Left ventricle myocardium inferior (tissue), 1 donor: ENCODE data around the gene EIF2B5. TPM values are rescaled to one million over a fixed set of nuclear protein-coding genes. Genes with fewer than 3 reads are reported as not detected.

Experiments used
- DNase-seq: peaks from one replicate; pipeline ENCODE4 v3.0.0-alpha.2; 2020
- H3K27ac ChIP-seq: fragments of 200-600 bp; replicated peaks from 2 replicates; pipeline ENCODE4 v1.8.0; 2021
- H3K27me3 ChIP-seq: fragments of 200-600 bp; 2 replicates; pipeline ENCODE4 v1.8.0; 2021; ENCODE audit warnings: low read depth
- H3K36me3 ChIP-seq: fragments of 200-600 bp; 2 replicates; pipeline ENCODE4 v1.8.0; 2021
- H3K4me1 ChIP-seq: fragments of 200-600 bp; 2 replicates; pipeline ENCODE4 v1.8.0; 2021
- H3K4me3 ChIP-seq: fragments of 200-600 bp; 2 replicates; pipeline ENCODE4 v1.8.0; 2021; ENCODE audit warnings: mild to moderate bottlenecking, moderate library complexity
- H3K9me3 ChIP-seq: fragments of 200-600 bp; replicated peaks from 2 replicates; pipeline ENCODE4 v1.8.0; 2021
- intact Hi-C: fragments of 100-400 bp; cut with micrococcal nuclease; formaldehyde crosslinking; loops from one replicate; pipeline ENCODE4 v1.11.0; 2022
- total RNA-seq: library from RNA; stranded (reverse); fragmentation: NEBNext Ultra II Directional; extraction: Animal tissue kit (Norgen Biotek cat#: 25700); gene quantifications from one replicate; pipeline ENCODE4 v1.2.1, GENCODE V29; 2021
- TF ChIP-seq, protein P1 (sequence below): fragments of 200-600 bp; IDR thresholded peaks from 2 replicates; pipeline ENCODE4 v1.8.0; 2021; ENCODE audit warnings: antibody characterized with exemption, mild to moderate bottlenecking, borderline replicate concordance
- donor health status: DM: no; HTN: yes; CAD: no; lungs with severe emphysema.

The EIF2B5 gene
- total RNA-seq, 1 donor from 2014 or later: 32.1 TPM

DNA sequence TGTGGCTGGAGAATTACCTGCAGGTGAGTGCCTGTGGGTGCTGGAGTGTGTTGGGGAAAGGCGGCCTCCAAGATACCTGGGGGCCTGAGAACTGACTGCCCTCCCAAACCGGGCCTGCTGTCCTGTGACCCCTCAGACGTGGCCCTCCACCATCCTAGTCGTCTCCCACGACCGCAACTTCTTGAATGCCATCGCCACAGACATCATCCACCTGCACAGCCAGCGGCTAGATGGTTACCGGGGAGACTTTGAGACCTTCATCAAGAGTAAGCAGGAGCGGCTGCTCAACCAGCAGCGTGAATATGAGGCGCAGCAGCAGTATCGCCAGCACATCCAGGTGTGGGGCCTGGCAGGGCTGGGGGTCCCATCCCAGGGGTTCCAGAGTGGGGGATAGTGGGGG is 54.3 kb downstream of the EIF2B5 start:
- Histone ChIP-seq H3K4me1 (peaks cover 39% of the 10 kb centered on the region), H3K36me3 (peaks cover 73% of the 10 kb centered on the region), H3K27me3 (no peaks in the 10 kb centered on the region), H3K9me3 (no peaks in the 10 kb centered on the region), H3K4me3 (no peak overlapping the region), H3K27ac (no peak overlapping the region)
- TF ChIP-seq, protein P1, sequence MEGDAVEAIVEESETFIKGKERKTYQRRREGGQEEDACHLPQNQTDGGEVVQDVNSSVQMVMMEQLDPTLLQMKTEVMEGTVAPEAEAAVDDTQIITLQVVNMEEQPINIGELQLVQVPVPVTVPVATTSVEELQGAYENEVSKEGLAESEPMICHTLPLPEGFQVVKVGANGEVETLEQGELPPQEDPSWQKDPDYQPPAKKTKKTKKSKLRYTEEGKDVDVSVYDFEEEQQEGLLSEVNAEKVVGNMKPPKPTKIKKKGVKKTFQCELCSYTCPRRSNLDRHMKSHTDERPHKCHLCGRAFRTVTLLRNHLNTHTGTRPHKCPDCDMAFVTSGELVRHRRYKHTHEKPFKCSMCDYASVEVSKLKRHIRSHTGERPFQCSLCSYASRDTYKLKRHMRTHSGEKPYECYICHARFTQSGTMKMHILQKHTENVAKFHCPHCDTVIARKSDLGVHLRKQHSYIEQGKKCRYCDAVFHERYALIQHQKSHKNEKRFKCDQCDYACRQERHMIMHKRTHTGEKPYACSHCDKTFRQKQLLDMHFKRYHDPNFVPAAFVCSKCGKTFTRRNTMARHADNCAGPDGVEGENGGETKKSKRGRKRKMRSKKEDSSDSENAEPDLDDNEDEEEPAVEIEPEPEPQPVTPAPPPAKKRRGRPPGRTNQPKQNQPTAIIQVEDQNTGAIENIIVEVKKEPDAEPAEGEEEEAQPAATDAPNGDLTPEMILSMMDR: no peak
- intact Hi-C loops: loop anchor here (10.0 kb wide), 1 partner anchor 55 kb away; the partner anchor contains the start of genes ALG3 and EEF1AKMT4
- DNase-seq: no peak

DNA sequence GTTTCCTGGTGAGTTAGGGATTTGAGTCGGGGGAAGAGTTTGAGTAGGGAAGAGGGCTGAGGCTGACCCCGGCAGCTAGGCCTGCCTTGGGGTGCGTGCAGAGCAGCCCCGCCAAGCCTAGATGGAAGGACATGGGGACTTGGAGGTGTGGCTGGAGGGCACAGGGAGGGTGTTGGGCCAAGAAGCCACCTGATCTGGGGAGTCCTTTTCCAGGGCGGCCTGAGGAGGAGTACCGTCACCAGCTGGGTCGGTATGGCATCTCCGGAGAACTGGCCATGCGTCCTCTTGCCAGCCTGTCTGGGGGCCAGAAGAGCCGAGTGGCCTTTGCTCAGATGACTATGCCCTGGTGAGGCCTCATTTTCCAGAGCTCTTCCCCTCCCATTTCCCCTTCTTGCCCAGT is 57.7 kb downstream of the EIF2B5 start:
- DNase-seq: no peak
- intact Hi-C loops: no loop called here
- Histone ChIP-seq H3K9me3 (no peaks in the 10 kb centered on the region), H3K27ac (no peak overlapping the region), H3K27me3 (no peaks in the 10 kb centered on the region), H3K4me3 (no peak overlapping the region), H3K36me3 (peaks cover 76% of the 10 kb centered on the region), H3K4me1 (peaks cover 11% of the 10 kb centered on the region)
- TF ChIP-seq, protein P1: no peak

DNA sequence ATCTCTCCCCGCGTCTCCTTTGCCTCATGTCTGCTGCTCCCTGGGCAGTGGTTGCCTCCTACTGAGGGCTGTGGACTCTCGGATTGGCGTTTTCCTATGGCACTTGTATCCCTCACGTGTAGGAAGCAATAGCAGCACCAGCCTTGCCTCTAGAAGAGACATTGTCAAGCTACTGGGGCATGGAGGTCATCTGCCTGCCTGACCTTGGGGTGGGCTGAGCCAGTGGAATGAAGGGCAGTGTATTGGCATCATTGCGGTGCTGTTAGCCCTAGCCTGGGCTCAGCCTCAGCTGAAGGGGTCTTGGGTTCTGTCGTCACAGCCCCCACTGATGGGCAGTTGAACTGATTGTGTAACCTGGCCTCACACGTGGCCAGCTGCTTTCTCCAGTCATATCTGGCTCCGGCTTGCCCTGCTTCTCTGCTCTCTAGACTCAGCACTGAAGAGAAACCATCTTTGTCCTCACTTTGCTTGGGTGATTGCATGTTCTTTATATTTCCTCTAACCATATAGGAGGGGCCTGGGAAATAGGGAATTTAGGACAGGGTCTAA is 58.9 kb downstream of the EIF2B5 start:
- no peaks in the 10 kb centered on the region for H3K9me3 ChIP-seq
- TF ChIP-seq, protein P1: no peak
- H3K27ac ChIP-seq: no peak overlapping the region
- H3K4me3 ChIP-seq: no peak overlapping the region
- intact Hi-C loops: no loop called here
- no peaks in the 10 kb centered on the region for H3K27me3 ChIP-seq
- peaks cover 65% of the 10 kb centered on the region for H3K36me3 ChIP-seq
- no peaks in the 10 kb centered on the region for H3K4me1 ChIP-seq
- no peak for DNase-seq

Other genes starting within 250 kb of the EIF2B5 start
- gene ABCC5, start 117.5 kb upstream of the EIF2B5 start, total RNA-seq: 49.4 TPM
- not detected for gene HTR3D, start 103.6 kb upstream of the EIF2B5 start, total RNA-seq
- not detected for gene HTR3C, start 82.3 kb upstream of the EIF2B5 start, total RNA-seq
- not detected for gene HTR3E, start 38.3 kb upstream of the EIF2B5 start, total RNA-seq
- 63.5 TPM for gene DVL3, start 20.0 kb downstream of the EIF2B5 start, total RNA-seq
- gene AP2M1, start 39.5 kb downstream of the EIF2B5 start, total RNA-seq: 336 TPM
- 70.2 TPM for gene ABCF3, start 50.8 kb downstream of the EIF2B5 start, total RNA-seq
- gene VWA5B2, start 94.2 kb downstream of the EIF2B5 start, total RNA-seq: not detected
- 16.1 TPM for gene ALG3, start 113.6 kb downstream of the EIF2B5 start, total RNA-seq
- 1.6 TPM for gene EEF1AKMT4, start 114.3 kb downstream of the EIF2B5 start, total RNA-seq
- 0.16 TPM for gene CAMK2N2, start 126.2 kb downstream of the EIF2B5 start, total RNA-seq
- gene ECE2, start 140.7 kb downstream of the EIF2B5 start, total RNA-seq: not detected
- 213 TPM for gene PSMD2, start 163.9 kb downstream of the EIF2B5 start, total RNA-seq
- 224 TPM for gene EIF4G1, start 179.2 kb downstream of the EIF2B5 start, total RNA-seq
- 30.2 TPM for gene FAM131A, start 202.2 kb downstream of the EIF2B5 start, total RNA-seq
- gene CLCN2, start 226.2 kb downstream of the EIF2B5 start, total RNA-seq: 1.7 TPM
- gene POLR2H, start 226.4 kb downstream of the EIF2B5 start, total RNA-seq: 24.3 TPM
- 0.11 TPM for gene THPO, start 242.8 kb downstream of the EIF2B5 start, total RNA-seq
- gene CHRD, start 244.7 kb downstream of the EIF2B5 start, total RNA-seq: 6.5 TPM